A673 (cell line): ENCODE data around the gene RUNX2. TPM values are rescaled to one million over a fixed set of nuclear protein-coding genes. Genes with fewer than 3 reads are reported as not detected.

Experiments used
- BruUV-seq: library from RNA; stranded (reverse); fragments of 400-500 nt; replicated peaks from 2 replicates; lab custom pipeline; 2021; lab: Mats Ljungman, UMichigan
- CTCF ChIA-PET: fragments of 300-600 bp; sonication (Branson Sonifier 250); formaldehyde crosslinking; loops from one replicate; lab custom pipeline; 2022; ENCODE audit warnings: antibody characterized with exemption; lab: Charles Lee
- POLR2A ChIA-PET: fragments of 300-600 bp; sonication (Branson Sonifier 250); formaldehyde crosslinking; loops from one replicate; lab custom pipeline; 2022; ENCODE audit warnings: antibody characterized with exemption; ENCODE audit not compliant: low non-redundant PET; lab: Charles Lee
- DNase-seq: peaks from one replicate; pipeline ENCODE4 v3.0.0-alpha.2; 2015; ENCODE audit warnings: low spot score
- H3K27ac ChIP-seq: fragments of 200-600 bp; sonication (generic); 2 replicates; pipeline ENCODE4 v1.5.1; 2016; ENCODE audit warnings: mixed run types, low read depth, mild to moderate bottlenecking, mixed read lengths, antibody characterized with exemption, low read length; ENCODE audit not compliant: poor library complexity, severe bottlenecking
- H3K27me3 ChIP-seq: fragments of 200-600 bp; sonication (generic); replicated peaks from 2 replicates; pipeline ENCODE4 v1.6.1; 2017; ENCODE audit warnings: mixed run types, low read depth, mild to moderate bottlenecking, mixed read lengths, antibody characterized with exemption, low read length; ENCODE audit not compliant: insufficient read depth, poor library complexity
- H3K36me3 ChIP-seq: fragments of 200-600 bp; sonication (generic); 2 replicates; pipeline ENCODE4 v1.6.1; 2016; ENCODE audit warnings: mixed run types, mild to moderate bottlenecking, mixed read lengths, antibody characterized with exemption, low read length; ENCODE audit not compliant: insufficient read depth, poor library complexity, severe bottlenecking
- H3K4me1 ChIP-seq: fragments of 200-600 bp; sonication (generic); 2 replicates; pipeline ENCODE4 v1.6.1; 2017; ENCODE audit warnings: mixed run types, mild to moderate bottlenecking, mixed read lengths, antibody characterized with exemption, low read length; ENCODE audit not compliant: insufficient read depth, poor library complexity, severe bottlenecking
- H3K4me3 ChIP-seq: fragments of 200-600 bp; sonication (generic); 2 replicates; pipeline ENCODE4 v1.5.1; 2016; ENCODE audit warnings: low read depth, mixed run types, mild to moderate bottlenecking, mixed read lengths, low read length; ENCODE audit not compliant: poor library complexity, severe bottlenecking
- H3K9me3 ChIP-seq: fragments of 200-600 bp; sonication (generic); 2 replicates; pipeline ENCODE4 v1.6.1; 2016; ENCODE audit warnings: mixed run types, low read depth, mild to moderate bottlenecking, mixed read lengths, antibody characterized with exemption, low read length; ENCODE audit not compliant: poor library complexity, severe bottlenecking
- CTCF ChIP-seq: fragments of 300-800, 200-600 bp; sonication (generic); conservative IDR thresholded peaks from 2 replicates; pipeline ENCODE4 v1.5.1; 2017; ENCODE audit warnings: low read depth, mild to moderate bottlenecking, antibody characterized with exemption, low read length, moderate library complexity, mixed read lengths
- EZH2 ChIP-seq: fragments of 200-600 bp; sonication (generic); IDR thresholded peaks from 2 replicates; pipeline ENCODE4 v1.6.1; 2017; ENCODE audit warnings: borderline replicate concordance, low read depth, mild to moderate bottlenecking, mixed read lengths, antibody characterized with exemption, low read length; ENCODE audit not compliant: poor library complexity, severe bottlenecking
- intact Hi-C: fragments of 100-400 bp; cut with micrococcal nuclease; formaldehyde crosslinking; loops from one replicate; pipeline ENCODE4 v1.10.0; 2022; ENCODE audit not compliant: unreplicated experiment
- total RNA-seq: library from RNA; stranded (reverse); gene quantifications from 2 replicates; pipeline ENCODE4 v1.2.3, GENCODE V29; 2021

RUNX2 gene
- total RNA-seq, 1 experiment from 2014 or later = 4.9 TPM

GRCh38 chr6:45502456-45502855, 174.3 kb downstream of the RUNX2 start:
- no peak overlapping the region for H3K4me3 ChIP-seq
- intact Hi-C loops = no loop called here
- no TSS peak for BruUV-seq
- no peaks in the 10 kb centered on the region for H3K27me3 ChIP-seq
- TF ChIP-seq CTCF (no peak), EZH2 (no peak)
- CTCF ChIA-PET = no interaction called here
- H3K27ac ChIP-seq = no peak overlapping the region
- H3K9me3 ChIP-seq = no peaks in the 10 kb centered on the region
- H3K36me3 ChIP-seq = no peaks in the 10 kb centered on the region
- H3K4me1 ChIP-seq = peaks cover 7% of the 10 kb centered on the region
- no peak for DNase-seq
- POLR2A ChIA-PET = no interaction called here

GRCh38 chr6:45504947-45505346, 176.8 kb downstream of the RUNX2 start:
- Histone ChIP-seq H3K9me3 (no peaks in the 10 kb centered on the region), H3K4me1 (peaks cover 7% of the 10 kb centered on the region), H3K4me3 (no peak overlapping the region), H3K36me3 (no peaks in the 10 kb centered on the region), H3K27me3 (no peaks in the 10 kb centered on the region), H3K27ac (no peak overlapping the region)
- ChIA-PET CTCF (no interaction called here), POLR2A (no interaction called here)
- intact Hi-C loops = no loop called here
- TF ChIP-seq CTCF (no peak), EZH2 (no peak)
- BruUV-seq = no TSS peak
- DNase-seq = peak; percentile 38

GRCh38 chr6:45505470-45505869, 177.3 kb downstream of the RUNX2 start:
- intact Hi-C loops = no loop called here
- no TSS peak for BruUV-seq
- CTCF ChIA-PET = no interaction called here

More at GRCh38 chr6:45505470-45505869, 177.3 kb downstream of the RUNX2 start:
- H3K36me3 ChIP-seq = no peaks in the 10 kb centered on the region
- H3K27ac ChIP-seq = no peak overlapping the region
- DNase-seq = no peak
- POLR2A ChIA-PET = no interaction called here
- H3K4me1 ChIP-seq = peaks cover 7% of the 10 kb centered on the region
- H3K9me3 ChIP-seq = no peaks in the 10 kb centered on the region
- H3K27me3 ChIP-seq = no peaks in the 10 kb centered on the region
- no peak for TF ChIP-seq CTCF
- no peak for TF ChIP-seq EZH2
- H3K4me3 ChIP-seq = no peak overlapping the region
